ENCODE measurements around the gene YTHDC2.

DNA sequence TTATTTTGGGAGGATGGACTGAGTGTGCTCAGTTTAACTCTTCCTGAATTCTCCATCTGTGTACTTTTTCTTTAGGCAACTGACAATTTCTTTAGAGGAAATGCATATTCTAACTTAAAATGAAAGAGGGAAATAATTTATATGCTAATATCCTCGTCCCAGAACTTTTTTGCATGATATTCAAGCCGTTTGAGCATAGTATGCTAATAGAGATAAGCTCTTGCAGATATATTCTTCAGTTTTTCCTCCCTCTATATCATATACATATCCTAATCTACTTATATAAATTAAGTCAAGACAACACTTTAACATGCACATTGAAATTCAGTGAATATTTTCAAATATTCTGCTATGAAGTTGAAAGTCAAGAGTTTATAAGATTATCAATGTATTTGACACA, 84.7 kb downstream of the YTHDC2 start:
- TF ChIP-seq EZH2phosphoT487 (IDR thresholded peaks at IDR 0.05; ENCODE audit: borderline replicate concordance, low read depth, low read length) = no peak
- TF ChIP-seq, protein P1, sequence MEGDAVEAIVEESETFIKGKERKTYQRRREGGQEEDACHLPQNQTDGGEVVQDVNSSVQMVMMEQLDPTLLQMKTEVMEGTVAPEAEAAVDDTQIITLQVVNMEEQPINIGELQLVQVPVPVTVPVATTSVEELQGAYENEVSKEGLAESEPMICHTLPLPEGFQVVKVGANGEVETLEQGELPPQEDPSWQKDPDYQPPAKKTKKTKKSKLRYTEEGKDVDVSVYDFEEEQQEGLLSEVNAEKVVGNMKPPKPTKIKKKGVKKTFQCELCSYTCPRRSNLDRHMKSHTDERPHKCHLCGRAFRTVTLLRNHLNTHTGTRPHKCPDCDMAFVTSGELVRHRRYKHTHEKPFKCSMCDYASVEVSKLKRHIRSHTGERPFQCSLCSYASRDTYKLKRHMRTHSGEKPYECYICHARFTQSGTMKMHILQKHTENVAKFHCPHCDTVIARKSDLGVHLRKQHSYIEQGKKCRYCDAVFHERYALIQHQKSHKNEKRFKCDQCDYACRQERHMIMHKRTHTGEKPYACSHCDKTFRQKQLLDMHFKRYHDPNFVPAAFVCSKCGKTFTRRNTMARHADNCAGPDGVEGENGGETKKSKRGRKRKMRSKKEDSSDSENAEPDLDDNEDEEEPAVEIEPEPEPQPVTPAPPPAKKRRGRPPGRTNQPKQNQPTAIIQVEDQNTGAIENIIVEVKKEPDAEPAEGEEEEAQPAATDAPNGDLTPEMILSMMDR (conservative IDR thresholded peaks at IDR 0.05; ENCODE audit: low read length) = no peak
